ENCODE results near the gene SDCBP2. TPM values are rescaled to one million over a fixed set of nuclear protein-coding genes. Genes with fewer than 3 reads are reported as not detected.

The SDCBP2 gene
- total and polyA plus RNA-seq, 2 experiments from 2014 or later = 3.2 to 5.3 TPM

GRCh38 chr20:1369970-1370369, 41.0 kb upstream of the SDCBP2 start (continued):
- TF ChIP-seq REST (IDR thresholded peaks at IDR 0.05; ENCODE audit: unreplicated experiment) (no peak), POLR2AphosphoS5 (IDR thresholded peaks at IDR 0.05; ENCODE audit: low read depth) (no peak)

- Mint-ChIP-seq H3K27me3 (ENCODE audit: insufficient read depth, low read depth, poor library complexity) (no peaks in the 10 kb centered on the region), H3K27ac (no peak overlapping the region), H3K36me3 (ENCODE audit: low read depth) (peaks cover 47% of the 10 kb centered on the region), H3K9me3 (no peaks in the 10 kb centered on the region), H3K4me1 (no peaks in the 10 kb centered on the region; the same call in 2 of the 3 replicates), H3K4me3 (no peak overlapping the region)
- Histone ChIP-seq H3K9me2 (ENCODE audit: insufficient read depth) (no peaks in the 10 kb centered on the region), H3K36me3 (ENCODE audit: insufficient read depth) (peaks cover 10% of the 10 kb centered on the region), H3K4me3 (no peak overlapping the region), H3K79me2 (replicated peaks; ENCODE audit: insufficient read depth) (peaks cover 10% of the 10 kb centered on the region), H4K20me1 (replicated peaks; ENCODE audit: insufficient read depth) (peaks cover 44% of the 10 kb centered on the region), H3F3A (replicated peaks; ENCODE audit: low read depth) (no peaks in the 10 kb centered on the region), H3K4me1 (ENCODE audit: insufficient read depth) (no peaks in the 10 kb centered on the region), H3K27ac (ENCODE audit: low read depth) (no peak overlapping the region), H3K4me2 (no peak overlapping the region), H2AFZ (no peak overlapping the region), H3K27me3 (ENCODE audit: insufficient read depth) (no peaks in the 10 kb centered on the region)
- TF ChIP-seq CTCF (conservative IDR thresholded peaks at IDR 0.05; ENCODE audit: low read depth in 2 of 2) (0 out of 4 replicates have a peak, but pooled peaks of 1 of the 2 experiments have one; percentile 9), REST (IDR thresholded peaks at IDR 0.05; ENCODE audit: unreplicated experiment) (no peak)
- no peak for ATAC-seq
- DNase-seq (ENCODE audit: low spot score) = no peak
Measured at GRCh38 chr20:1368448-1369199, 39.7 kb upstream of the SDCBP2 start.

Measured in GM23338 (cell line).